Amniotic epithelial cell (primary cell): ENCODE results near the gene MAGEE1.

ENCODE experiments used
- DNase-seq: peaks from one replicate; pipeline ENCODE4 v3.0.0-alpha.2; 2010; ENCODE audit warnings: low read depth

Gene MAGEE1, protein sequence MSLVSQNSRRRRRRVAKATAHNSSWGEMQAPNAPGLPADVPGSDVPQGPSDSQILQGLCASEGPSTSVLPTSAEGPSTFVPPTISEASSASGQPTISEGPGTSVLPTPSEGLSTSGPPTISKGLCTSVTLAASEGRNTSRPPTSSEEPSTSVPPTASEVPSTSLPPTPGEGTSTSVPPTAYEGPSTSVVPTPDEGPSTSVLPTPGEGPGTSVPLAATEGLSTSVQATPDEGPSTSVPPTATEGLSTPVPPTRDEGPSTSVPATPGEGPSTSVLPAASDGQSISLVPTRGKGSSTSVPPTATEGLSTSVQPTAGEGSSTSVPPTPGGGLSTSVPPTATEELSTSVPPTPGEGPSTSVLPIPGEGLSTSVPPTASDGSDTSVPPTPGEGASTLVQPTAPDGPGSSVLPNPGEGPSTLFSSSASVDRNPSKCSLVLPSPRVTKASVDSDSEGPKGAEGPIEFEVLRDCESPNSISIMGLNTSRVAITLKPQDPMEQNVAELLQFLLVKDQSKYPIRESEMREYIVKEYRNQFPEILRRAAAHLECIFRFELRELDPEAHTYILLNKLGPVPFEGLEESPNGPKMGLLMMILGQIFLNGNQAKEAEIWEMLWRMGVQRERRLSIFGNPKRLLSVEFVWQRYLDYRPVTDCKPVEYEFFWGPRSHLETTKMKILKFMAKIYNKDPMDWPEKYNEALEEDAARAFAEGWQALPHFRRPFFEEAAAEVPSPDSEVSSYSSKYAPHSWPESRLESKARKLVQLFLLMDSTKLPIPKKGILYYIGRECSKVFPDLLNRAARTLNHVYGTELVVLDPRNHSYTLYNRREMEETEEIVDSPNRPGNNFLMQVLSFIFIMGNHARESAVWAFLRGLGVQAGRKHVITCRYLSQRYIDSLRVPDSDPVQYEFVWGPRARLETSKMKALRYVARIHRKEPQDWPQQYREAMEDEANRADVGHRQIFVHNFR

GRCh38 chrX:76427560-76428242 is at the start of gene MAGEE1:
Gene MAGEE1 (plus strand): TSS chrX:76427710. CDS start chrX:76427931, 221 bp downstream.
- peak; percentile 21 for DNase-seq

- no peak for DNase-seq
Measured at GRCh38 chrX:76398970-76399369, 28.5 kb upstream of the MAGEE1 start.

GRCh38 chrX:76407795-76408194 is 19.7 kb upstream of the MAGEE1 start:
- no peak for DNase-seq

- DNase-seq, result no peak
Measured at GRCh38 chrX:76420237-76420636, 7.3 kb upstream of the MAGEE1 start.

DNA sequence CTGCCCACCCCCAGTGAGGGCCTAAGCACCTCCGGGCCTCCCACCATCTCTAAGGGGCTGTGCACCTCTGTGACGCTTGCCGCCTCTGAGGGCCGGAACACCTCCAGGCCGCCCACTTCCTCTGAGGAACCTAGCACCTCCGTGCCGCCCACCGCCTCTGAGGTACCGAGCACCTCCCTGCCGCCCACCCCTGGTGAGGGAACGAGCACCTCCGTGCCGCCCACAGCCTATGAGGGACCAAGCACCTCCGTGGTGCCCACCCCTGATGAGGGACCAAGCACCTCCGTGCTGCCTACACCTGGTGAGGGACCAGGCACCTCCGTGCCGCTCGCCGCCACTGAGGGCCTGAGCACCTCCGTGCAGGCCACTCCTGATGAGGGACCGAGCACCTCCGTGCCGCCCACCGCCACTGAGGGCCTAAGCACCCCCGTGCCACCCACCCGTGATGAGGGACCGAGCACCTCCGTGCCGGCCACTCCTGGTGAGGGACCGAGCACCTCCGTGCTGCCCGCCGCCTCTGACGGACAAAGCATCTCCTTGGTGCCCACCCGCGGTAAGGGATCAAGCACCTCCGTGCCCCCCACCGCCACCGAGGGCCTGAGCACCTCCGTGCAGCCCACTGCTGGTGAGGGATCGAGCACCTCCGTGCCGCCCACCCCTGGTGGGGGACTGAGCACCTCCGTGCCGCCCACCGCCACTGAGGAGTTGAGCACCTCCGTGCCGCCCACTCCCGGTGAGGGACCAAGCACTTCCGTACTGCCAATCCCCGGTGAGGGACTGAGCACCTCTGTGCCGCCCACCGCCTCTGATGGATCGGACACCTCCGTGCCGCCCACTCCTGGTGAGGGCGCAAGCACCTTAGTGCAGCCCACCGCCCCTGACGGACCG is 977 bp downstream of the MAGEE1 start:
- DNase-seq, result no peak

GRCh38 chrX:76433219-76433618 is 5.7 kb downstream of the MAGEE1 start:
- DNase-seq, result no peak

GRCh38 chrX:76434103-76434741 is 6.7 kb downstream of the MAGEE1 start:
- no peak for DNase-seq

DNA sequence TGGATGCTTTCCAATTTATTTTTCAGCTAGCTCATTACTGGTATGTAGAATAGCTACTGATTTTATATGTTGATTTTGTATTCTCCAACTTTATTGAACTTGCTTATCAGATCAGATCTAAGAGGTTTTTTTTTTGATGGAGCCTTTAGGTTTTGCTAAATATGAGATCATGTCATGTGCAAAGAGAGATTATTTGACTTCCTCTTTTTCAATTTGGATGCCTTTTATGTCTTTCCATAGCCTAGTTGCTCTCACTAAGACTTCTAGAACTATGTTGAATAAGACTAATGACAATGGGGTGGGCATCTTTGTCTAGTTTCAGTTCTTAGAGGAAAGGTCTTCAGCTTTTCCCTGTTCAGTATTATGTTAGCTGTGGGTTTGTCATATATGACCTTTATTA is 11.7 kb downstream of the MAGEE1 start:
- no peak for DNase-seq

DNA sequence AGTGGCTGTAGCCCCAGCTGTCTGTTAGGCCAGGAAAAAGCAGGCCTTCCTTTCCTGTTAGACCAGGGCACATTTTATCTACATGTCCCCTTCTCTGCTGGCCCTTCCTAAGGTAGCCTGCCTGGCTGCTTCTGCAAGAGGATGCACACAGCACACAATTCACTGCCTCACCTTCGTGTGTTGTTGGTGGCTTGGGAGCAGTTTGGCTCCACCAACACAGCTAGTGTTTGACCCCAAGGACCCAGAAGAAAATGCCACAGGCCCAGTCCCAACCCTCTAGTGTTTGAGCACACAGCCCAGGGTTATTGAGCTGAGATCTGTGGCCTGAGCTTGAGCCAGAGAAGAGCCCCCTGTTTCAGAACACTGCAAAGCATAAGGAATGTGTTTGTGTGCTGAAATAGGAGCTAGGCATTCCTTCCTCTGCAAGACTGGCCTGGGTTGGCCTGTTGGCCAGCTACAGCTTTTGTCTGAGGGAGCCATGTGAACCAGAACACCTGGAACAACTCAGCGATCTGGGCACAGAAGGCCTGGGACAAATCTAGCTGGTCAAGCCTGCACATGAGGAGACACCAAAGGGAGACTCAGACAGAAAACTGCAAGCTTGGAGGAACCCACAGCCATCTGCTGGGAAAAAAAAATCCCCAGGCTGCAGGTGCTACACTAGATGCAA is 26.4 kb downstream of the MAGEE1 start:
- DNase-seq, result no peak

- peak; percentile 2 for DNase-seq
Measured at GRCh38 chrX:76454456-76454927, 27.0 kb downstream of the MAGEE1 start.

DNA sequence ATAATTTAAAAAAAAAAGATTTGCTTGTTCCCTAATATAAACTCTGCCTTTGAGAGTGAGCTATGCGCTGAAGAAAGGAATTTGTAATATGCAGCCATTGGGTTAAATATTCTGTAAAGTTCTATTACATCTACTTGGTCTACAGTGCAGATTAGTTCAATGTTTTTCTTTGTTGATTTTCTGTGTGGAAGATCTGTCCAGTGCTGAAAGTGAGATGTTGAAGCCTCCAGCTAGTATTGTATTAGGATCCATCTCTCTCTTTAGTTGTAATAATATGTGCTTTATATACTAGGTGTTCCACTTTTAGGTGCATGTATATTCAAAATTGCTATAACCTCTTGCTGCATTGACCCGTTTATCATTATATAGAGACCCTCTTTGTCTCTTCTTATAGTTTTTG is 49.8 kb downstream of the MAGEE1 start:
- DNase-seq, result no peak
